Peyer's patch (tissue), 4 donors: Measurements from ENCODE around the gene NBAS. TPM values are rescaled to one million over a fixed set of nuclear protein-coding genes. Genes with fewer than 3 reads are reported as not detected.
"Not testable (repeated sequence)": the region's sequence is repeated elsewhere in the genome, so short reads cannot be mapped to it uniquely, and the experiment has no call there.

Source experiments
- DNase-seq, 3 donors: peaks; one replicate each; pipeline ENCODE4 v3.0.0-alpha.2; 2017 to 2019
- H3K27ac ChIP-seq, 4 donors: fragments of 200-600 bp; sonication (generic); one replicate each; pipeline ENCODE4 v1.5.1; 2016 to 2019
- H3K27me3 ChIP-seq, 2 donors: fragments of 200-600 bp; sonication (generic); one replicate each; pipeline ENCODE4 v1.5.1; 2019
- H3K36me3 ChIP-seq, 3 donors: fragments of 200-600 bp; sonication (generic); one replicate each; pipeline ENCODE4 v1.5.1; 2016 to 2019
- H3K4me1 ChIP-seq, 4 donors: fragments of 200-600 bp; sonication (generic); one replicate each; pipeline ENCODE4 v1.5.1; 2016 to 2019
- H3K4me3 ChIP-seq, 4 donors: fragments of 200-600 bp; sonication (generic); 1 replicate in 3 of 4; 2 replicates in 1 of 4; pipeline ENCODE4 v1.5.1; 2016 to 2019; ENCODE audit warnings: mild to moderate bottlenecking in 1 of 4
- H3K9me3 ChIP-seq, 4 donors: fragments of 200-600 bp; sonication (generic); one replicate each; pipeline ENCODE4 v1.5.1; 2016 to 2019; ENCODE audit warnings: mild to moderate bottlenecking in 1 of 4
- POLR2A ChIP-seq, 2 donors: fragments of 450-650 bp; IDR thresholded peaks; one replicate each; pipeline ENCODE4 v1.5.1; 2017; ENCODE audit warnings: antibody characterized with exemption in 2 of 2, mild to moderate bottlenecking in 2 of 2, moderate library complexity in 2 of 2
- total RNA-seq, 4 donors: library from RNA; depleted of rRNA; stranded (reverse); fragments of >200 nt; gene quantifications; one replicate each; pipeline ENCODE4 v1.1.0, GENCODE V29; 2016
- TF ChIP-seq, protein P1 (sequence below), 6 experiments: fragments of 450-650 bp in 4 of 6; fragments of 200-600 bp in 2 of 6; sonication (generic) in 1 of 6; IDR thresholded peaks; one replicate each; pipeline ENCODE4 v1.5.1; 2017 to 2019; ENCODE audit warnings: antibody characterized with exemption in 6 of 6, mild to moderate bottlenecking in 3 of 6, moderate library complexity in 1 of 6

NBAS gene
- total RNA-seq, 4 donors from 2014 or later, result 43.2 to 70.2 (median 55.3) TPM

DNA sequence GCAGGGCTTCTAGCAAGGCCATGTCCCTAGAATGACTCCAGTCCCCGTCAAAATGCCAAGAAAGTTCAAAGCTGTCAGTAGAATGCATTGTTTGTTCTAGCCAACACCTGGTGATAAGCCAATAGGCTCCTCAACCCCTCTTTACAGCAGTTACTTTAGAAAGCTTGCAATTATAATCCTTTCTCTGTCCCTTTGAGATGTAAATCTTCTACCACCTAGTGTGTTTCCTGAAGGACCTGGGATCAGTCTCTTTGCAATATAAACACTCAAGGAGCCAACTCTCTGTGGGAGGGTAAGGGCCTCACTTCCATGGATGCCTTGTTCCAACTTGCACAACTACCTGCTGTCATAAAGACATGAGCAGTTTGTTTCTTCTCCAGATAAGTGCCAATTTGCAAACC, 301.8 kb downstream of the NBAS start:
- no peak for TF ChIP-seq POLR2A (IDR thresholded peaks at IDR 0.05)
- TF ChIP-seq, protein P1, sequence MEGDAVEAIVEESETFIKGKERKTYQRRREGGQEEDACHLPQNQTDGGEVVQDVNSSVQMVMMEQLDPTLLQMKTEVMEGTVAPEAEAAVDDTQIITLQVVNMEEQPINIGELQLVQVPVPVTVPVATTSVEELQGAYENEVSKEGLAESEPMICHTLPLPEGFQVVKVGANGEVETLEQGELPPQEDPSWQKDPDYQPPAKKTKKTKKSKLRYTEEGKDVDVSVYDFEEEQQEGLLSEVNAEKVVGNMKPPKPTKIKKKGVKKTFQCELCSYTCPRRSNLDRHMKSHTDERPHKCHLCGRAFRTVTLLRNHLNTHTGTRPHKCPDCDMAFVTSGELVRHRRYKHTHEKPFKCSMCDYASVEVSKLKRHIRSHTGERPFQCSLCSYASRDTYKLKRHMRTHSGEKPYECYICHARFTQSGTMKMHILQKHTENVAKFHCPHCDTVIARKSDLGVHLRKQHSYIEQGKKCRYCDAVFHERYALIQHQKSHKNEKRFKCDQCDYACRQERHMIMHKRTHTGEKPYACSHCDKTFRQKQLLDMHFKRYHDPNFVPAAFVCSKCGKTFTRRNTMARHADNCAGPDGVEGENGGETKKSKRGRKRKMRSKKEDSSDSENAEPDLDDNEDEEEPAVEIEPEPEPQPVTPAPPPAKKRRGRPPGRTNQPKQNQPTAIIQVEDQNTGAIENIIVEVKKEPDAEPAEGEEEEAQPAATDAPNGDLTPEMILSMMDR (IDR thresholded peaks at IDR 0.05), result no peak
- peaks cover 0 to 9% (median 0%) of the 10 kb centered on the region in 4 donors for H3K9me3 ChIP-seq
- H3K4me3 ChIP-seq, result no peak overlapping the region
- H3K27ac ChIP-seq, result no peak overlapping the region
- H3K36me3 ChIP-seq, result no peaks in the 10 kb centered on the region
- H3K4me1 ChIP-seq, result no peaks in the 10 kb centered on the region
- H3K27me3 ChIP-seq, result no peaks in the 10 kb centered on the region
- no peak for DNase-seq

DNA sequence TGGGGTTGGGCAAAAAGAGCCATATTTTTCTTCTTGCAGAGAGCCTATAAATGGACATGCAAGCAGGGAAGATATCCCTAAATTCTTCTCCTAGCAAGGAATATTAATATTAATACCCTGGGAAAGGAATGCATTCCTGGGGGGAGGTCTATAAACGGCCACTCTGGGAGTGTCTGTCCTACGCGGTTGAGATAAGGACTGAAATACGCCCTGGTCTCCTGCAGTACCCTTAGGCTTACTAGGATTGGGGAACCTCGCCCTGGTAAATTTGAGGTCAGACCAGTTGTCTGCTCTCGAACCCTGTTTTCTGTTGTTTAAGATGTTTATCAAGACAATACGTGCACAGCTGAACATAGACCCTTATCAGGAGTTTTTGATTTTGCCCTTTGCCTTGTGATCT, 302.7 kb downstream of the NBAS start:
- H3K4me3 ChIP-seq, H3K9me3 ChIP-seq, DNase-seq, H3K27ac ChIP-seq, H3K36me3 ChIP-seq, H3K27me3 ChIP-seq, H3K4me1 ChIP-seq: not testable (repeated sequence)

DNA sequence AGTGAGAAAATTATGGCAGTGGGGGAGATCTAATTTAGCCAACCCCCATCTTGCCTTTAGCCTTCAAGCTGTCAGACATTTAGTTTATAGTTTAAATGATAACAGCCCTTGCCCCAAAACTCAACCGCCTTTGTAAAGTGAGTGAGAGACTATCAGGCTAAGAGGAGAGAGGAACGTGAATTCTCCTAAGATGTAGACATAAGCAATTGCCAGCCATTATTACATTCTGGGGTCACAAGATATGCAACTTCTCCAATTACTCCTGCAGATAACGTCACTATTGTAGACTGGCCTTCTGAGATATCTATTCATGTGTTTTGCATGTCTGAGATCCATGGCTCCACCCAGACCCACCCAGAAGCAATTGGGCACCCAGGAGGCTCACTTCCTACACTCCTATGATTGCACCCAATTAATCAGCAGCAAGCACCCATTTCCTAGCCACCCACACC, 307.3 kb downstream of the NBAS start:
- DNase-seq, result no peak
- Histone ChIP-seq H3K4me1 (no peaks in the 10 kb centered on the region), H3K27me3 (no peaks in the 10 kb centered on the region), H3K27ac (no peak overlapping the region), H3K9me3 (peaks cover 0 to 5% (median 0%) of the 10 kb centered on the region in 4 donors), H3K4me3 (no peak overlapping the region), H3K36me3 (no peaks in the 10 kb centered on the region)
- TF ChIP-seq, protein P1 (IDR thresholded peaks at IDR 0.05), result no peak
- TF ChIP-seq POLR2A (IDR thresholded peaks at IDR 0.05), result no peak

DNA sequence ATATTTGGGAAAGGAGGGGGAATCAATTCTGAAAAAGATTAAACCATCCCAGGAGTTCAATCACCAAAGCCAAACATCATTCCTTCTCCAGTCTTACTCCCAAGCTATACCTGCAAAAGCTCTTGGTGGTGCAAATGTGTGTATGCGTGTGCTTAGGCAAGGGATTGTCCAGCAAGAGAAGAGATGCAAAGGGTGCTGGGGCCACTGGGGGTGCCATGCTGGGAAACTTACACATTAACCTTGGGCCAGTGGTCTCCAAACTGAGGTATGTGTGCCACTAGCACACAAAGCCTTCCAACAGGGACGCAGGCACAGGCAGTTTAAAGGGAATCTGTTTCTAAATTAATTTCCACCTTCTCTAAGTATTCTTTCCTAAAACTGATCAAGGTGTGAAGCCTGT, 307.9 kb downstream of the NBAS start:
- Histone ChIP-seq H3K27ac (no peak overlapping the region), H3K27me3 (no peaks in the 10 kb centered on the region), H3K36me3 (no peaks in the 10 kb centered on the region), H3K4me3 (no peak overlapping the region), H3K9me3 (peaks cover 0 to 3% (median 0%) of the 10 kb centered on the region in 4 donors), H3K4me1 (no peaks in the 10 kb centered on the region)
- TF ChIP-seq POLR2A (IDR thresholded peaks at IDR 0.05), result no peak
- TF ChIP-seq, protein P1 (IDR thresholded peaks at IDR 0.05), result no peak
- DNase-seq, result no peak

DNA sequence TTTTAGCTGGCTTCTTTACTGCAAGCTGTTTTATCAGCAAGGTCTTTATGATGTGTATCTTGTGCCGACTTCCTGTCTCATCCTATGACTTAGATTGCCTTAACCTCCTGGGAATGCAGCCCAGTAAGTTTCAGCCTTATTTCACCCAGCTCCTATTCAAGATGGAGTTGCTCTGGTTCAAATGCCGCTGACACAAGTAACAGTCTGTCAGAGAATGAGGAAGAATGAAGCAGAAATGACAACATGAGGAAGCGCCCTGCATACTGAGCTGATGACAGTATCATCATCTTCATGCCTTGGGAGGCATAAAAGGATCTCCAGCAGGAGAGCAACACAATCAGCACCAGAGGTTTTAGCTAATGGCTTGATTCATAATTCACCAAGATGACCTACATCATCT, 309.4 kb downstream of the NBAS start:
- H3K4me3 ChIP-seq, result no peak overlapping the region
- no peaks in the 10 kb centered on the region for H3K4me1 ChIP-seq

DNA sequence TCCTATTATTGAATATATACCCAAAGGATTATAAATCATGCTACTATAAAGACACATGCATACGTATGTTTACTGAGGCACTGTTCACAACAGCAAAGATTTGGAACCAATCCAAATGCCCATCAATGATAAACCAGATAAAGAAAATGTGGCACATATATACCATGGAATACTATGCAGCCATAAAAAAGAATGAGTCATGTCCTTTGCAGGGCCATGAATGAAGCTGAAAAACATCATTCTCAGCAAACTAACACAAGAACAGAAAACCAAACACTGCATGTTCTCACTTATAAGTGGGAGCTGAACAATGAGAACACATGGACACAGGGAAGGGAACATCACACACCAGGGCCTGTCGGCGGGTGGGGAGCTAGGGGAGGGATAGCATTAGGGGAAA, 310.2 kb downstream of the NBAS start:
- not testable (repeated sequence) for H3K4me1 ChIP-seq, H3K27me3 ChIP-seq, H3K9me3 ChIP-seq, H3K27ac ChIP-seq, H3K36me3 ChIP-seq, H3K4me3 ChIP-seq, DNase-seq

More for the DNA sequence above, 309.4 kb downstream of the NBAS start:
- no peak for DNase-seq
- H3K27ac ChIP-seq, result no peak overlapping the region
- H3K27me3 ChIP-seq, result no peaks in the 10 kb centered on the region
- no peaks in the 10 kb centered on the region for H3K36me3 ChIP-seq
- H3K9me3 ChIP-seq, result no peaks in the 10 kb centered on the region
- TF ChIP-seq, protein P1 (IDR thresholded peaks at IDR 0.05), result no peak
- no peak for TF ChIP-seq POLR2A (IDR thresholded peaks at IDR 0.05)

DNA sequence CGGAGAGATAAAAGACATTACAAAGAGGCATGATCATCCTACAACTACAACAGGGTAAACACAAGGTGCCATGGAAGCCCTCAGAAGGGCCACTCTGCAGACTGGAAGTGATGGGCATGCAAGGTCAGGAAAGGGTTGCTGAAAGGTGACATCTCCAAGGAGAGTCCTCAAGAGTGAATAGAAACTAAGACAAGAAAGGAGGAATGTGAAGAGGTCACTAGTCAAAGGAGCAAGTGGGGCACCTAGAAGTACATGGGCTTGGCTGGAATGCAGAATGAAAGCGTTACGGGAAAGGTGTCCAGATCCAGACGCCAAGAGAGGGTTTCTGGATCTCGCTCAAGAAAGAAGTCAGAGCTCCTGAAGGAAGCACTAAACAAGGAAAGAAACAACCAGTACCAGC, 314.3 kb downstream of the NBAS start:
- H3K36me3 ChIP-seq, result no peaks in the 10 kb centered on the region
- TF ChIP-seq, protein P1 (IDR thresholded peaks at IDR 0.05), result no peak
- no peak for TF ChIP-seq POLR2A (IDR thresholded peaks at IDR 0.05)

More for the DNA sequence above, 314.3 kb downstream of the NBAS start:
- H3K27ac ChIP-seq, result no peak overlapping the region
- H3K9me3 ChIP-seq, result no peaks in the 10 kb centered on the region
- no peaks in the 10 kb centered on the region for H3K4me1 ChIP-seq
- H3K4me3 ChIP-seq, result no peak overlapping the region
- no peaks in the 10 kb centered on the region for H3K27me3 ChIP-seq
- no peak for DNase-seq
